GM19395 (cell line): ENCODE measurements around the gene IL34.
"Not testable (repeated sequence)": the region's sequence is repeated elsewhere in the genome, so short reads cannot be mapped to it uniquely, and the experiment has no call there.

Experiments used
- ATAC-seq: cut with Tn5 transposase; IDR thresholded peaks from one replicate; pipeline ENCODE4 v1.9.1; 2021; ENCODE audit warnings: mild to moderate bottlenecking, moderate library complexity; ENCODE audit not compliant: unreplicated experiment

The IL34 gene

GRCh38 chr16:70630960-70631745 is 15.2 kb upstream of the IL34 start:
- no peak for ATAC-seq

GRCh38 chr16:70632273-70632672 is 14.1 kb upstream of the IL34 start:
- no peak for ATAC-seq

GRCh38 chr16:70633617-70634016 is 12.7 kb upstream of the IL34 start:
- not testable (repeated sequence) for ATAC-seq

GRCh38 chr16:70634861-70635260 is 11.5 kb upstream of the IL34 start:
- ATAC-seq: no peak

- ATAC-seq: no peak
Measured at GRCh38 chr16:70635336-70636016, 10.9 kb upstream of the IL34 start.

GRCh38 chr16:70638814-70639792 is 7.3 kb upstream of the IL34 start:
- ATAC-seq: no peak

GRCh38 chr16:70642633-70643032 is 3.7 kb upstream of the IL34 start:
- ATAC-seq: no peak

- ATAC-seq: not testable (repeated sequence)
Measured at GRCh38 chr16:70643264-70643663, 3.1 kb upstream of the IL34 start.

- no peak for ATAC-seq
Measured at GRCh38 chr16:70644763-70645597, 1.4 kb upstream of the IL34 start.

GRCh38 chr16:70647441-70648359 is 1.3 kb downstream of the IL34 start:
- no peak for ATAC-seq

- ATAC-seq: no peak
Measured at GRCh38 chr16:70648606-70649005, 2.2 kb downstream of the IL34 start.

GRCh38 chr16:70649300-70649699 is 2.9 kb downstream of the IL34 start:
- no peak for ATAC-seq

GRCh38 chr16:70650216-70650615 is 3.9 kb downstream of the IL34 start:
- no peak for ATAC-seq

- no peak for ATAC-seq
Measured at GRCh38 chr16:70651524-70651923, 5.2 kb downstream of the IL34 start.

GRCh38 chr16:70652322-70652721 is 6.0 kb downstream of the IL34 start:
- ATAC-seq: no peak

GRCh38 chr16:70653406-70653805 is 7.0 kb downstream of the IL34 start:
- ATAC-seq: no peak

- peak; percentile 62 for ATAC-seq
Measured at GRCh38 chr16:70653809-70654771, 7.7 kb downstream of the IL34 start.

- ATAC-seq: no peak
Measured at GRCh38 chr16:70656065-70656711, 9.8 kb downstream of the IL34 start.
